Keratinocyte (primary cell): Measurements from ENCODE around the gene HECTD4. TPM values are rescaled to one million over a fixed set of nuclear protein-coding genes. Genes with fewer than 3 reads are reported as not detected.

Experiments
- DNase-seq: peaks from one replicate; pipeline ENCODE4 v3.0.0-alpha.2; 2011; ENCODE audit warnings: low read depth, missing footprints, low spot score
- FAIRE-seq: peaks from 2 replicates; lab custom pipeline; 2011; peaks lifted over from hg19 to GRCh38; lab: Jason Lieb, UNC
- H2AFZ ChIP-seq: 2 replicates; pipeline ENCODE4 v1.6.0; 2012; ENCODE audit warnings: low read length, control low read depth, inconsistent platforms; ENCODE audit not compliant: control insufficient read depth
- H3K27ac ChIP-seq: 2 replicates; pipeline ENCODE4 v1.5.1; 2011; ENCODE audit warnings: low read length; ENCODE audit not compliant: control insufficient read depth, insufficient read depth
- H3K27me3 ChIP-seq: 3 replicates; pipeline ENCODE4 v1.6.0; 2011; ENCODE audit warnings: low read length; ENCODE audit not compliant: control insufficient read depth, insufficient read depth; ENCODE audit errors: extremely low read depth
- H3K36me3 ChIP-seq, 2 experiments: 2 replicates in 1 of 2; 3 replicates in 1 of 2; pipeline ENCODE4 v1.5.1; 2011; ENCODE audit warnings: low read length in 2 of 2, mild to moderate bottlenecking in 1 of 2; ENCODE audit not compliant: control insufficient read depth in 2 of 2, insufficient read depth in 2 of 2; ENCODE audit errors: extremely low read depth in 1 of 2
- H3K4me1 ChIP-seq: 3 replicates; pipeline ENCODE4 v1.5.1; 2011; ENCODE audit warnings: low read length; ENCODE audit not compliant: control insufficient read depth, insufficient read depth; ENCODE audit errors: extremely low read depth
- H3K4me2 ChIP-seq: 3 replicates; pipeline ENCODE4 v1.6.0; 2011; ENCODE audit warnings: low read depth, low read length; ENCODE audit not compliant: control insufficient read depth, insufficient read depth; ENCODE audit errors: extremely low read depth
- H3K4me3 ChIP-seq, 3 experiments: fragments of 200-600 bp in 1 of 3; sonication (generic) in 1 of 3; 2 replicates in 2 of 3; 3 replicates in 1 of 3; pipeline ENCODE4 v1.5.1; 2011 to 2016; ENCODE audit warnings: low read length in 3 of 3, mild to moderate bottlenecking in 3 of 3, control low read depth in 2 of 3, inconsistent platforms in 1 of 3, low read depth in 1 of 3, mixed read lengths in 1 of 3, mixed run types in 1 of 3, moderate library complexity in 1 of 3; ENCODE audit not compliant: control insufficient read depth in 2 of 3, insufficient read depth in 2 of 3; ENCODE audit errors: extremely low read depth in 1 of 3
- H3K79me2 ChIP-seq: 2 replicates; pipeline ENCODE4 v1.6.0; 2012; ENCODE audit warnings: low read length; ENCODE audit not compliant: control insufficient read depth, insufficient read depth
- H3K9ac ChIP-seq: 3 replicates; pipeline ENCODE4 v1.6.0; 2011; ENCODE audit warnings: low read length; ENCODE audit not compliant: control insufficient read depth, insufficient read depth; ENCODE audit errors: extremely low read depth
- H3K9me1 ChIP-seq: 3 replicates; pipeline ENCODE4 v1.6.0; 2011; ENCODE audit warnings: low read length; ENCODE audit not compliant: control insufficient read depth, insufficient read depth; ENCODE audit errors: extremely low read depth
- H3K9me3 ChIP-seq: 2 replicates; pipeline ENCODE4 v1.5.1; 2012; ENCODE audit warnings: low read depth, low read length; ENCODE audit not compliant: control insufficient read depth
- H4K20me1 ChIP-seq: 3 replicates; pipeline ENCODE4 v1.6.0; 2011; ENCODE audit warnings: low read length; ENCODE audit not compliant: control insufficient read depth, insufficient read depth; ENCODE audit errors: extremely low read depth
- CTCF ChIP-seq, 3 experiments: IDR thresholded peaks in 1 of 3; conservative IDR thresholded peaks in 1 of 3; optimal IDR thresholded peaks in 1 of 3; 2 replicates in 2 of 3; 3 replicates in 1 of 3; pipeline versions ENCODE3 to v1.5.1; 2011; ENCODE audit warnings: low read length in 3 of 3, mild to moderate bottlenecking in 3 of 3, moderate library complexity in 2 of 3, control low read depth in 1 of 3, inconsistent platforms in 1 of 3; ENCODE audit not compliant: insufficient read depth in 2 of 3; ENCODE audit errors: extremely low read depth in 1 of 3
- EZH2 ChIP-seq: IDR thresholded peaks from one replicate; pipeline ENCODE4 v1.6.1; 2012; ENCODE audit warnings: inconsistent platforms, mild to moderate bottlenecking, low read length, moderate library complexity
- dilution Hi-C: fragments of 300-500 bp; cut with MboI; formaldehyde crosslinking; loops from one replicate; pipeline ENCODE4 v1.7.0; 2020; ENCODE audit warnings: low sequenced_read_pairs; ENCODE audit not compliant: extremely low pct_ligation_motif_present
- polyA plus RNA-seq, 5 experiments: library from polyadenylated mRNA; depleted of rRNA in 3 of 5; stranded (reverse) in 3 of 5; stranded (forward) in 1 of 5; unstranded in 1 of 5; fragments of >200 nt; gene quantifications; 1 replicate in 1 of 5; 2 replicates in 3 of 5; 3 replicates in 1 of 5; pipeline versions ENCODE4 v1.2.1 to v1.2.3, GENCODE V29; 2011 to 2012; ENCODE audit warnings: missing spikeins in 2 of 5, low read depth in 1 of 5, low replicate concordance in 1 of 5

HECTD4 gene
- polyA plus RNA-seq, 1 donor (not counting 4 experiments of a cell fraction or from before 2014, with no cell fraction given), result 7.5 TPM

- dilution Hi-C loops, result no loop called here
- Histone ChIP-seq H3K4me2 (no peak overlapping the region), H3K9me3 (no peaks in the 10 kb centered on the region), H3K27ac (no peak overlapping the region), H3K4me3 (no peak overlapping the region), H3K27me3 (no peaks in the 10 kb centered on the region), H4K20me1 (no peaks in the 10 kb centered on the region), H3K36me3 (no peaks in the 10 kb centered on the region), H3K79me2 (no peaks in the 10 kb centered on the region), H2AFZ (no peak overlapping the region), H3K9ac (no peak overlapping the region), H3K4me1 (no peaks in the 10 kb centered on the region), H3K9me1 (no peaks in the 10 kb centered on the region)
- no peak for DNase-seq
- no peak for FAIRE-seq
- TF ChIP-seq CTCF (optimal IDR thresholded peaks at IDR 0.05 in 1 of 3, IDR thresholded peaks at IDR 0.05 in 1 of 3, conservative IDR thresholded peaks at IDR 0.05 in 1 of 3; ENCODE audit: extremely low read depth in 1 of 3, insufficient read depth in 2 of 3, low read length in 3 of 3), result no peak
- TF ChIP-seq EZH2, result no peak
These were observed 51.5 kb downstream of the HECTD4 start for GRCh38 chr12:112330706-112331105.

GRCh38 chr12:112328456-112329124, 53.6 kb downstream of the HECTD4 start:
- Histone ChIP-seq H3K9me1 (no peaks in the 10 kb centered on the region), H3K4me1 (no peaks in the 10 kb centered on the region), H3K27ac (no peak overlapping the region), H3K9ac (no peak overlapping the region), H3K27me3 (no peaks in the 10 kb centered on the region), H4K20me1 (no peaks in the 10 kb centered on the region), H3K9me3 (no peaks in the 10 kb centered on the region), H3K79me2 (no peaks in the 10 kb centered on the region), H3K4me3 (no peak overlapping the region), H3K4me2 (no peak overlapping the region), H2AFZ (no peak overlapping the region), H3K36me3 (no peaks in the 10 kb centered on the region)
- no peak for TF ChIP-seq CTCF (optimal IDR thresholded peaks at IDR 0.05 in 1 of 3, IDR thresholded peaks at IDR 0.05 in 1 of 3, conservative IDR thresholded peaks at IDR 0.05 in 1 of 3; ENCODE audit: extremely low read depth in 1 of 3, insufficient read depth in 2 of 3, low read length in 3 of 3)
- no peak for TF ChIP-seq EZH2
- dilution Hi-C loops, result no loop called here
- DNase-seq (no peak), FAIRE-seq (no peak)
